HepG2 (cell line): ENCODE measurements around the gene RIPK1. TPM values are rescaled to one million over a fixed set of nuclear protein-coding genes. Genes with fewer than 3 reads are reported as not detected.

Experiments used
- FOXK1 ChIP-seq: sonication (generic); formaldehyde crosslinking; IDR thresholded peaks from 2 replicates; pipeline ENCODE4 v1.4.0; 2020; ENCODE audit warnings: low read depth, missing genetic modification reagents, borderline replicate concordance
- HNF4G ChIP-seq, 2 experiments: sonication (generic) in 1 of 2; formaldehyde crosslinking in 1 of 2; IDR thresholded peaks; 2 replicates each; pipeline versions ENCODE4 v1.4.0 to v1.6.1; 2011 to 2020; ENCODE audit warnings: borderline replicate concordance in 2 of 2, low read depth in 2 of 2, mild to moderate bottlenecking in 2 of 2, low read length in 1 of 2, missing genetic modification reagents in 1 of 2, moderate library complexity in 1 of 2
- JUND ChIP-seq: sonication (generic); formaldehyde crosslinking; IDR thresholded peaks from 2 replicates; pipeline ENCODE4 v1.8.0; 2022; ENCODE audit warnings: mild to moderate bottlenecking, missing genetic modification reagents
- KDM6A ChIP-seq: IDR thresholded peaks from 2 replicates; pipeline ENCODE4 v1.6.1; 2016; ENCODE audit warnings: low read depth
- SATB2 ChIP-seq: sonication (generic); formaldehyde crosslinking; IDR thresholded peaks from 2 replicates; pipeline ENCODE4 v1.5.0; 2020; ENCODE audit warnings: missing genetic modification reagents
- ZNF136 ChIP-seq: sonication (generic); formaldehyde crosslinking; IDR thresholded peaks from 2 replicates; pipeline ENCODE4 v1.8.1; 2022; ENCODE audit warnings: low read depth, mild to moderate bottlenecking, moderate library complexity, missing genetic modification reagents
- ZNF296 ChIP-seq: sonication (generic); formaldehyde crosslinking; conservative IDR thresholded peaks from 2 replicates; pipeline ENCODE4 v1.5.0; 2020; ENCODE audit warnings: mild to moderate bottlenecking, missing genetic modification reagents
- ZNF530 ChIP-seq: sonication (generic); formaldehyde crosslinking; IDR thresholded peaks from 2 replicates; pipeline ENCODE4 v1.5.0; 2020; ENCODE audit warnings: low read depth, mild to moderate bottlenecking, missing genetic modification reagents
- ZNF652 ChIP-seq: IDR thresholded peaks from 2 replicates; pipeline ENCODE4 v1.6.1; 2016; ENCODE audit warnings: low read depth, borderline replicate concordance
- polyA plus RNA-seq, 8 experiments: library from polyadenylated mRNA; depleted of rRNA in 3 of 8; stranded (reverse) in 7 of 8; unstranded in 1 of 8; fragments of >200 nt; fragmentation: Illumina TruSeq in 4 of 8; extraction: Trizol in 4 of 8; gene quantifications; 2 replicates each; pipeline versions ENCODE4 v1.2.1 to v1.2.3, GENCODE V29; 2011 to 2016; ENCODE audit warnings: low read depth in 4 of 8, missing spikeins in 1 of 8, mixed read lengths in 1 of 8; ENCODE audit not compliant: insufficient read depth in 1 of 8
- total RNA-seq, 5 experiments: library from RNA; depleted of rRNA; stranded (reverse); fragments of >200 nt; fragmentation: Illumina TruSeq; extraction: Trizol; gene quantifications; 2 replicates each; pipeline ENCODE4 v1.2.3, GENCODE V29; 2016; ENCODE audit warnings: low read depth in 1 of 5
- TF ChIP-seq, protein P1 (sequence below): sonication (generic); formaldehyde crosslinking; IDR thresholded peaks from 2 replicates; pipeline ENCODE4 v1.4.0; 2020; ENCODE audit warnings: missing genetic modification reagents
- TF ChIP-seq, protein P2 (sequence below): sonication (generic); formaldehyde crosslinking; IDR thresholded peaks from 2 replicates; pipeline ENCODE4 v1.8.1; 2023; ENCODE audit warnings: mild to moderate bottlenecking, missing genetic modification reagents
- TF ChIP-seq, protein P3 (sequence below), 2 experiments: sonication (generic) in 1 of 2; formaldehyde crosslinking in 1 of 2; IDR thresholded peaks; 2 replicates each; pipeline versions ENCODE4 v1.6.1 to v1.9.0; 2014 to 2022; ENCODE audit warnings: antibody characterized with exemption in 1 of 2, borderline replicate concordance in 1 of 2, inconsistent platforms in 1 of 2, low read depth in 1 of 2, missing genetic modification reagents in 1 of 2
- TF ChIP-seq, protein P4 (sequence below): sonication (generic); formaldehyde crosslinking; IDR thresholded peaks from 2 replicates; pipeline ENCODE4 v1.4.0; 2020; ENCODE audit warnings: missing genetic modification reagents
- TF ChIP-seq, protein P5 (sequence below): sonication (generic); formaldehyde crosslinking; IDR thresholded peaks from 2 replicates; pipeline ENCODE4 v1.4.0; 2020; ENCODE audit warnings: missing genetic modification reagents

The RIPK1 gene
- total and polyA plus RNA-seq, 2 of the 13 experiments (the other 11 are each of a cell fraction or from before 2014, with no cell fraction given): 9.0 to 10.3 TPM

DNA sequence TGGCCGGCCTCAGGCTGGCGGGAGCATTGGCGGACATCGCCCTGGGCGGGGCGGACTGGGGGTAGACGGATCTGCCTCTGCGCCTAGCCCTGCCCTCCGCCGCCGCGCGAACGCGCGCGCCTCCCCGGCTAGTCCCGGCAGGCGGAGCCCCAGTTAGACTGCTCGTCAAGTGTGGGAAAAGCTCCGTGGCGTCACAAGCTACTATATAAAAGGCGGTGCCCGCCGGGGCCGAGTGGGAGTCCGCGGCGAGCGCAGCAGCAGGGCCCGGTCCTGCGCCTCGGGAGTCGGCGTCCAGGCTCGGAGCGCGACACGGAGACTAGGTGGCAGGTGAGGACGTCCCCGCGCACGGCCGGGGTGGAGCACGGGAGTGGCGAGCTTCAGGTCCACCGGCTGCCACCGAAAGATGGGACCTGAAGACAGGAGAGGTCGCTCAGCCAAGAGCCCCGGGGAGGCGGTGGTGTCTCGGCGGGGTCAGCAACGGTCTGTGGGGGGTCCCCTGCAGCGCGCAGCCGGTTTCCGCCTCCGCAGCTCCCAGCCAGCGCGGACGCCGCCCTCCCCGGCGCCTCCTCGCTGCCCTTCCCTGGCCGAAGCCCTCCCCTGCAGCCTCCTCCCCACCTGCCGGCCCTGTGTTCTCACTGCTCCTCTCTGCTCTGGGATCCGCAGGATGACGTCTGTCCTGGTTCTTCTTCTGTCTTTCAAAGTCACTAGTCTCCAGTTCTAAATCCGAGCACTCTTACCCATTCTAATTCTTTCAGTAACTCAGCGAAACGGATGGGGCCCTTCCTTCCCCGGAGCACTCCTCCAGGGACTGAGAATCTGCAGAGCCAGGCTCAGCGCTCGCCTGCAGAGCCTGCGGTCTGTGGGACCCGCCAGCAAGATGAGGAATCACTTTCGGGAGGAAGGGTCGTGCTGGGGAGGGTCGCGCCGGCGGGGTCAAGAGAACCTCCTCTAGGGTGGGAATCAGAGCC lies 4.3 kb upstream of the RIPK1 start (continued):
- TF ChIP-seq JUND: no peak
- TF ChIP-seq, protein P1, sequence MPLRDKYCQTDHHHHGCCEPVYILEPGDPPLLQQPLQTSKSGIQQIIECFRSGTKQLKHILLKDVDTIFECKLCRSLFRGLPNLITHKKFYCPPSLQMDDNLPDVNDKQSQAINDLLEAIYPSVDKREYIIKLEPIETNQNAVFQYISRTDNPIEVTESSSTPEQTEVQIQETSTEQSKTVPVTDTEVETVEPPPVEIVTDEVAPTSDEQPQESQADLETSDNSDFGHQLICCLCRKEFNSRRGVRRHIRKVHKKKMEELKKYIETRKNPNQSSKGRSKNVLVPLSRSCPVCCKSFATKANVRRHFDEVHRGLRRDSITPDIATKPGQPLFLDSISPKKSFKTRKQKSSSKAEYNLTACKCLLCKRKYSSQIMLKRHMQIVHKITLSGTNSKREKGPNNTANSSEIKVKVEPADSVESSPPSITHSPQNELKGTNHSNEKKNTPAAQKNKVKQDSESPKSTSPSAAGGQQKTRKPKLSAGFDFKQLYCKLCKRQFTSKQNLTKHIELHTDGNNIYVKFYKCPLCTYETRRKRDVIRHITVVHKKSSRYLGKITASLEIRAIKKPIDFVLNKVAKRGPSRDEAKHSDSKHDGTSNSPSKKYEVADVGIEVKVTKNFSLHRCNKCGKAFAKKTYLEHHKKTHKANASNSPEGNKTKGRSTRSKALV (CRISPR knock-in tag): peak; percentile 96
- no peak for TF ChIP-seq HNF4G (IDR thresholded peaks at IDR 0.05; ENCODE audit: borderline replicate concordance, low read depth, low read length)
- no peak; the same call in 1 of the 2 replicates for TF ChIP-seq HNF4G (CRISPR knock-in tag; IDR thresholded peaks at IDR 0.05; ENCODE audit: borderline replicate concordance, low read depth)
- TF ChIP-seq SATB2: peak; percentile 55; the same call in 1 of the 2 replicates
- peak; percentile 89 for TF ChIP-seq ZNF136 (CRISPR knock-in tag)
- no peak for TF ChIP-seq KDM6A (CRISPR knock-in tag)
- TF ChIP-seq ZNF652 (CRISPR knock-in tag): no peak
- TF ChIP-seq, protein P2, sequence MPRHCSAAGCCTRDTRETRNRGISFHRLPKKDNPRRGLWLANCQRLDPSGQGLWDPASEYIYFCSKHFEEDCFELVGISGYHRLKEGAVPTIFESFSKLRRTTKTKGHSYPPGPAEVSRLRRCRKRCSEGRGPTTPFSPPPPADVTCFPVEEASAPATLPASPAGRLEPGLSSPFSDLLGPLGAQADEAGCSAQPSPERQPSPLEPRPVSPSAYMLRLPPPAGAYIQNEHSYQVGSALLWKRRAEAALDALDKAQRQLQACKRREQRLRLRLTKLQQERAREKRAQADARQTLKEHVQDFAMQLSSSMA (CRISPR knock-in tag): no peak
- TF ChIP-seq, protein P3, sequence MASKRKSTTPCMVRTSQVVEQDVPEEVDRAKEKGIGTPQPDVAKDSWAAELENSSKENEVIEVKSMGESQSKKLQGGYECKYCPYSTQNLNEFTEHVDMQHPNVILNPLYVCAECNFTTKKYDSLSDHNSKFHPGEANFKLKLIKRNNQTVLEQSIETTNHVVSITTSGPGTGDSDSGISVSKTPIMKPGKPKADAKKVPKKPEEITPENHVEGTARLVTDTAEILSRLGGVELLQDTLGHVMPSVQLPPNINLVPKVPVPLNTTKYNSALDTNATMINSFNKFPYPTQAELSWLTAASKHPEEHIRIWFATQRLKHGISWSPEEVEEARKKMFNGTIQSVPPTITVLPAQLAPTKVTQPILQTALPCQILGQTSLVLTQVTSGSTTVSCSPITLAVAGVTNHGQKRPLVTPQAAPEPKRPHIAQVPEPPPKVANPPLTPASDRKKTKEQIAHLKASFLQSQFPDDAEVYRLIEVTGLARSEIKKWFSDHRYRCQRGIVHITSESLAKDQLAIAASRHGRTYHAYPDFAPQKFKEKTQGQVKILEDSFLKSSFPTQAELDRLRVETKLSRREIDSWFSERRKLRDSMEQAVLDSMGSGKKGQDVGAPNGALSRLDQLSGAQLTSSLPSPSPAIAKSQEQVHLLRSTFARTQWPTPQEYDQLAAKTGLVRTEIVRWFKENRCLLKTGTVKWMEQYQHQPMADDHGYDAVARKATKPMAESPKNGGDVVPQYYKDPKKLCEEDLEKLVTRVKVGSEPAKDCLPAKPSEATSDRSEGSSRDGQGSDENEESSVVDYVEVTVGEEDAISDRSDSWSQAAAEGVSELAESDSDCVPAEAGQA (IDR thresholded peaks at IDR 0.05; ENCODE audit: low read depth): peak; percentile 26
- TF ChIP-seq, protein P3 (CRISPR knock-in tag; IDR thresholded peaks at IDR 0.05; ENCODE audit: borderline replicate concordance): peak; percentile 36; the same call in 1 of the 2 replicates
- TF ChIP-seq ZNF296 (CRISPR knock-in tag): no peak
- TF ChIP-seq, protein P4, sequence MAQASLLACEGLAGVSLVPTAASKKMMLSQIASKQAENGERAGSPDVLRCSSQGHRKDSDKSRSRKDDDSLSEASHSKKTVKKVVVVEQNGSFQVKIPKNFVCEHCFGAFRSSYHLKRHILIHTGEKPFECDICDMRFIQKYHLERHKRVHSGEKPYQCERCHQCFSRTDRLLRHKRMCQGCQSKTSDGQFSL: no peak
- TF ChIP-seq FOXK1 (CRISPR knock-in tag): 0 out of 2 replicates have a peak, but pooled peaks have one; percentile 20
- TF ChIP-seq, protein P5, sequence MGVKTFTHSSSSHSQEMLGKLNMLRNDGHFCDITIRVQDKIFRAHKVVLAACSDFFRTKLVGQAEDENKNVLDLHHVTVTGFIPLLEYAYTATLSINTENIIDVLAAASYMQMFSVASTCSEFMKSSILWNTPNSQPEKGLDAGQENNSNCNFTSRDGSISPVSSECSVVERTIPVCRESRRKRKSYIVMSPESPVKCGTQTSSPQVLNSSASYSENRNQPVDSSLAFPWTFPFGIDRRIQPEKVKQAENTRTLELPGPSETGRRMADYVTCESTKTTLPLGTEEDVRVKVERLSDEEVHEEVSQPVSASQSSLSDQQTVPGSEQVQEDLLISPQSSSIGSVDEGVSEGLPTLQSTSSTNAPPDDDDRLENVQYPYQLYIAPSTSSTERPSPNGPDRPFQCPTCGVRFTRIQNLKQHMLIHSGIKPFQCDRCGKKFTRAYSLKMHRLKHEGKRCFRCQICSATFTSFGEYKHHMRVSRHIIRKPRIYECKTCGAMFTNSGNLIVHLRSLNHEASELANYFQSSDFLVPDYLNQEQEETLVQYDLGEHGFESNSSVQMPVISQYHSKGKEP (CRISPR knock-in tag): no peak
- TF ChIP-seq ZNF530 (CRISPR knock-in tag): no peak
